Hepatocyte (in vitro differentiated cells): ENCODE measurements around the gene RFC2. TPM values are rescaled to one million over a fixed set of nuclear protein-coding genes. Genes with fewer than 3 reads are reported as not detected.

ENCODE experiments used
- DNase-seq: peaks from one replicate; pipeline ENCODE4 v3.0.0-alpha.2; 2016; ENCODE audit warnings: low spot score
- H2AFZ ChIP-seq: fragments of 200-600 bp; sonication (generic); 2 replicates; pipeline ENCODE4 v1.6.0; 2016; ENCODE audit warnings: antibody characterized with exemption, mild to moderate bottlenecking
- H3K27ac ChIP-seq: fragments of 200-600 bp; sonication (generic); 2 replicates; pipeline ENCODE4 v1.5.1; 2016; ENCODE audit warnings: mild to moderate bottlenecking
- H3K27me3 ChIP-seq: fragments of 200-600 bp; sonication (generic); 2 replicates; pipeline ENCODE4 v1.6.1; 2016
- H3K36me3 ChIP-seq: fragments of 200-600 bp; sonication (generic); replicated peaks from 2 replicates; pipeline ENCODE4 v1.5.1; 2016; ENCODE audit warnings: low read depth; ENCODE audit not compliant: insufficient read depth
- H3K4me1 ChIP-seq: fragments of 200-600 bp; sonication (generic); 2 replicates; pipeline ENCODE4 v1.5.1; 2016; ENCODE audit warnings: mild to moderate bottlenecking, moderate library complexity; ENCODE audit not compliant: insufficient read depth
- H3K4me2 ChIP-seq: fragments of 200-600 bp; sonication (generic); 2 replicates; pipeline ENCODE4 v1.6.0; 2016
- H3K4me3 ChIP-seq: fragments of 200-600 bp; sonication (generic); 2 replicates; pipeline ENCODE4 v1.5.1; 2016; ENCODE audit warnings: mild to moderate bottlenecking
- H3K79me2 ChIP-seq: fragments of 200-600 bp; sonication (generic); 2 replicates; pipeline ENCODE4 v1.6.0; 2017; ENCODE audit warnings: mild to moderate bottlenecking
- H3K9me2 ChIP-seq: fragments of 200-600 bp; sonication (generic); replicated peaks from 2 replicates; pipeline ENCODE4 v1.6.0; 2017; ENCODE audit warnings: mild to moderate bottlenecking; ENCODE audit not compliant: insufficient read depth
- H3K9me3 ChIP-seq: fragments of 200-600 bp; sonication (generic); 2 replicates; pipeline ENCODE4 v1.5.1; 2016; ENCODE audit warnings: low read depth, mild to moderate bottlenecking
- H4K20me1 ChIP-seq: fragments of 200-600 bp; sonication (generic); 2 replicates; pipeline ENCODE4 v1.6.0; 2016; ENCODE audit warnings: mild to moderate bottlenecking; ENCODE audit not compliant: insufficient read depth, poor library complexity, severe bottlenecking
- CTCF ChIP-seq: fragments of 200-600 bp; sonication (generic); IDR thresholded peaks from 2 replicates; pipeline ENCODE4 v1.5.1; 2016; ENCODE audit warnings: antibody characterized with exemption, mild to moderate bottlenecking; ENCODE audit not compliant: poor library complexity
- EZH2 ChIP-seq: fragments of 200-600 bp; sonication (generic); IDR thresholded peaks from 2 replicates; pipeline ENCODE4 v1.6.1; 2016; ENCODE audit warnings: antibody characterized with exemption, mild to moderate bottlenecking, borderline replicate concordance
- EZH2phosphoT487 ChIP-seq: fragments of 200-600 bp; sonication (generic); IDR thresholded peaks from one replicate; pipeline ENCODE4 v1.6.1; 2018; ENCODE audit warnings: antibody characterized with exemption, mild to moderate bottlenecking, low read depth, moderate library complexity; ENCODE audit not compliant: unreplicated experiment, severe bottlenecking
- WGBS: methylation state at CpG from one replicate; pipeline ENCODE4 v1.1.6; 2016; ENCODE audit warnings: low lambda C conversion rate; ENCODE audit errors: missing lambda C conversion rate; 5-methylcytosine and 5-hydroxymethylcytosine counted together
- polyA plus RNA-seq: library from polyadenylated mRNA; unstranded; fragments of >200 nt; fragmentation: Nextera tagmentation; extraction: Ambion mirVana; gene quantifications from 2 replicates; pipeline ENCODE4 v1.2.1, GENCODE V29; 2016
- total RNA-seq: library from RNA; depleted of rRNA; stranded (reverse); fragments of >200 nt; gene quantifications from 2 replicates; pipeline ENCODE4 v1.2.3, GENCODE V29; 2014

The RFC2 gene
- total and polyA plus RNA-seq, 2 experiments from 2014 or later, result 16.8 to 25.4 TPM

- Histone ChIP-seq H2AFZ (no peak overlapping the region), H3K4me2 (no peak overlapping the region), H3K9me2 (no peaks in the 10 kb centered on the region), H3K4me3 (no peak overlapping the region), H4K20me1 (no peaks in the 10 kb centered on the region), H3K27ac (no peak overlapping the region), H3K27me3 (no peaks in the 10 kb centered on the region), H3K36me3 (no peaks in the 10 kb centered on the region), H3K79me2 (no peaks in the 10 kb centered on the region), H3K4me1 (no peaks in the 10 kb centered on the region), H3K9me3 (no peaks in the 10 kb centered on the region)
- 90% methylated on average over 17 of the region's 17 CpGs for WGBS
- DNase-seq, result no peak
- TF ChIP-seq EZH2, result no peak
- no peak for TF ChIP-seq CTCF
- no peak for TF ChIP-seq EZH2phosphoT487
Measured at GRCh38 chr7:74222851-74223710, 31.1 kb downstream of the RFC2 start.

- H3K9me3 ChIP-seq, result no peaks in the 10 kb centered on the region
- H3K27ac ChIP-seq, result no peak overlapping the region
- TF ChIP-seq EZH2, result no peak
- no peak for TF ChIP-seq EZH2phosphoT487
- no peak for TF ChIP-seq CTCF
- no peaks in the 10 kb centered on the region for H4K20me1 ChIP-seq
- H3K4me1 ChIP-seq, result no peaks in the 10 kb centered on the region
- H2AFZ ChIP-seq, result no peak overlapping the region
- 96% methylated on average over 10 of the region's 11 CpGs for WGBS
- no peak overlapping the region for H3K4me3 ChIP-seq
- no peaks in the 10 kb centered on the region for H3K36me3 ChIP-seq
- no peaks in the 10 kb centered on the region for H3K27me3 ChIP-seq
- no peak overlapping the region for H3K4me2 ChIP-seq
- no peaks in the 10 kb centered on the region for H3K9me2 ChIP-seq
- no peak for DNase-seq
- no peaks in the 10 kb centered on the region for H3K79me2 ChIP-seq
Measured at GRCh38 chr7:74221713-74222112, 32.5 kb downstream of the RFC2 start.

- H2AFZ ChIP-seq, result no peak overlapping the region
Measured at GRCh38 chr7:74220229-74220628, 34.0 kb downstream of the RFC2 start.

More at GRCh38 chr7:74220229-74220628, 34.0 kb downstream of the RFC2 start:
- DNase-seq, result no peak
- Histone ChIP-seq H3K27ac (no peak overlapping the region), H3K9me2 (no peaks in the 10 kb centered on the region), H4K20me1 (no peaks in the 10 kb centered on the region), H3K4me1 (no peaks in the 10 kb centered on the region), H3K9me3 (no peaks in the 10 kb centered on the region), H3K79me2 (no peaks in the 10 kb centered on the region), H3K36me3 (no peaks in the 10 kb centered on the region), H3K4me3 (no peak overlapping the region), H3K4me2 (no peak overlapping the region), H3K27me3 (no peaks in the 10 kb centered on the region)
- TF ChIP-seq EZH2, result no peak
- no peak for TF ChIP-seq CTCF
- TF ChIP-seq EZH2phosphoT487, result no peak
- WGBS, result 71% methylated on average over 9 of the region's 9 CpGs
